ENCODE measurements around the gene FMN2.

DNA sequence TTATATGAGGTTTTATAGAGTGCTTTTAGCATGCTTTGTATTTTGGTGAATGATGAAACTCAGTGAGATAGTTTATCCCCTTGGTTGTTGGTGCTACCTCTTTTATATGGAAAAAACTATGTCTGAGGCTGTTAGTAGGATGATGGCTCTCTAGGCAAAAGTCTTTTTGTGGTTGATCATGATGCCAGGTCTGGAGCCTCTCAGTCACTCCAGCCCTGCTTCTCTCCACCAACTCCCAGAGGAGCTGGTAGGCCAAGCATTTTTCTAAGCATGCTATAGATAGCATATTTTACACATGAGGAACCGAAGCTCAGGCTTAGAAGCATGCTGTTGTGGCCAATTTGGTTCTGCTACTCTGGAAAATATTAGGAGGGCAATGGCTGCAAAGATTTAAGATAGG is 82.2 kb downstream of the FMN2 start:
- TF ChIP-seq, protein P1, sequence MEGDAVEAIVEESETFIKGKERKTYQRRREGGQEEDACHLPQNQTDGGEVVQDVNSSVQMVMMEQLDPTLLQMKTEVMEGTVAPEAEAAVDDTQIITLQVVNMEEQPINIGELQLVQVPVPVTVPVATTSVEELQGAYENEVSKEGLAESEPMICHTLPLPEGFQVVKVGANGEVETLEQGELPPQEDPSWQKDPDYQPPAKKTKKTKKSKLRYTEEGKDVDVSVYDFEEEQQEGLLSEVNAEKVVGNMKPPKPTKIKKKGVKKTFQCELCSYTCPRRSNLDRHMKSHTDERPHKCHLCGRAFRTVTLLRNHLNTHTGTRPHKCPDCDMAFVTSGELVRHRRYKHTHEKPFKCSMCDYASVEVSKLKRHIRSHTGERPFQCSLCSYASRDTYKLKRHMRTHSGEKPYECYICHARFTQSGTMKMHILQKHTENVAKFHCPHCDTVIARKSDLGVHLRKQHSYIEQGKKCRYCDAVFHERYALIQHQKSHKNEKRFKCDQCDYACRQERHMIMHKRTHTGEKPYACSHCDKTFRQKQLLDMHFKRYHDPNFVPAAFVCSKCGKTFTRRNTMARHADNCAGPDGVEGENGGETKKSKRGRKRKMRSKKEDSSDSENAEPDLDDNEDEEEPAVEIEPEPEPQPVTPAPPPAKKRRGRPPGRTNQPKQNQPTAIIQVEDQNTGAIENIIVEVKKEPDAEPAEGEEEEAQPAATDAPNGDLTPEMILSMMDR (IDR thresholded peaks at IDR 0.05; ENCODE audit: insufficient read depth, low read length): no peak
- no peak for TF ChIP-seq GABPA (IDR thresholded peaks at IDR 0.05; ENCODE audit: low read depth)
- no peak for TF ChIP-seq POLR2AphosphoS5 (IDR thresholded peaks at IDR 0.05; ENCODE audit: low read depth)
- TF ChIP-seq, protein P2, sequence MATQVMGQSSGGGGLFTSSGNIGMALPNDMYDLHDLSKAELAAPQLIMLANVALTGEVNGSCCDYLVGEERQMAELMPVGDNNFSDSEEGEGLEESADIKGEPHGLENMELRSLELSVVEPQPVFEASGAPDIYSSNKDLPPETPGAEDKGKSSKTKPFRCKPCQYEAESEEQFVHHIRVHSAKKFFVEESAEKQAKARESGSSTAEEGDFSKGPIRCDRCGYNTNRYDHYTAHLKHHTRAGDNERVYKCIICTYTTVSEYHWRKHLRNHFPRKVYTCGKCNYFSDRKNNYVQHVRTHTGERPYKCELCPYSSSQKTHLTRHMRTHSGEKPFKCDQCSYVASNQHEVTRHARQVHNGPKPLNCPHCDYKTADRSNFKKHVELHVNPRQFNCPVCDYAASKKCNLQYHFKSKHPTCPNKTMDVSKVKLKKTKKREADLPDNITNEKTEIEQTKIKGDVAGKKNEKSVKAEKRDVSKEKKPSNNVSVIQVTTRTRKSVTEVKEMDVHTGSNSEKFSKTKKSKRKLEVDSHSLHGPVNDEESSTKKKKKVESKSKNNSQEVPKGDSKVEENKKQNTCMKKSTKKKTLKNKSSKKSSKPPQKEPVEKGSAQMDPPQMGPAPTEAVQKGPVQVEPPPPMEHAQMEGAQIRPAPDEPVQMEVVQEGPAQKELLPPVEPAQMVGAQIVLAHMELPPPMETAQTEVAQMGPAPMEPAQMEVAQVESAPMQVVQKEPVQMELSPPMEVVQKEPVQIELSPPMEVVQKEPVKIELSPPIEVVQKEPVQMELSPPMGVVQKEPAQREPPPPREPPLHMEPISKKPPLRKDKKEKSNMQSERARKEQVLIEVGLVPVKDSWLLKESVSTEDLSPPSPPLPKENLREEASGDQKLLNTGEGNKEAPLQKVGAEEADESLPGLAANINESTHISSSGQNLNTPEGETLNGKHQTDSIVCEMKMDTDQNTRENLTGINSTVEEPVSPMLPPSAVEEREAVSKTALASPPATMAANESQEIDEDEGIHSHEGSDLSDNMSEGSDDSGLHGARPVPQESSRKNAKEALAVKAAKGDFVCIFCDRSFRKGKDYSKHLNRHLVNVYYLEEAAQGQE (IDR thresholded peaks at IDR 0.05; ENCODE audit: insufficient replicate concordance, low read depth): no peak
- TF ChIP-seq SPI1 (IDR thresholded peaks at IDR 0.05; ENCODE audit: borderline replicate concordance, low read depth): no peak
